GM12892 (cell line): Measurements from ENCODE around the gene SIAE. TPM values are rescaled to one million over a fixed set of nuclear protein-coding genes. Genes with fewer than 3 reads are reported as not detected.

Experiments
- DNase-seq: peaks from one replicate; pipeline ENCODE4 v3.0.0; 2011; ENCODE audit not compliant: insufficient read length
- FAIRE-seq: peaks from 2 replicates; lab custom pipeline; 2011; peaks lifted over from hg19 to GRCh38; lab: Jason Lieb, UNC
- POLR2A ChIP-seq: IDR thresholded peaks from 2 replicates; pipeline ENCODE4 v1.6.1; 2011; ENCODE audit warnings: low read depth, low read length, control low read depth
- POLR2AphosphoS5 ChIP-seq: IDR thresholded peaks from 2 replicates; pipeline ENCODE4 v1.6.1; 2011; ENCODE audit warnings: low read depth, low read length, control low read depth
- TAF1 ChIP-seq: IDR thresholded peaks from 2 replicates; pipeline ENCODE4 v1.6.1; 2011; ENCODE audit warnings: low read depth, mild to moderate bottlenecking, control low read depth, low read length, borderline replicate concordance
- polyA plus RNA-seq: library from polyadenylated mRNA; unstranded; fragments of >200 nt; gene quantifications from one replicate; pipeline ENCODE4 v1.2.1, GENCODE V29; 2012; ENCODE audit warnings: missing spikeins, inconsistent platforms; ENCODE audit not compliant: missing spikeins

Gene SIAE
- 4.3 TPM for polyA plus RNA-seq

DNA sequence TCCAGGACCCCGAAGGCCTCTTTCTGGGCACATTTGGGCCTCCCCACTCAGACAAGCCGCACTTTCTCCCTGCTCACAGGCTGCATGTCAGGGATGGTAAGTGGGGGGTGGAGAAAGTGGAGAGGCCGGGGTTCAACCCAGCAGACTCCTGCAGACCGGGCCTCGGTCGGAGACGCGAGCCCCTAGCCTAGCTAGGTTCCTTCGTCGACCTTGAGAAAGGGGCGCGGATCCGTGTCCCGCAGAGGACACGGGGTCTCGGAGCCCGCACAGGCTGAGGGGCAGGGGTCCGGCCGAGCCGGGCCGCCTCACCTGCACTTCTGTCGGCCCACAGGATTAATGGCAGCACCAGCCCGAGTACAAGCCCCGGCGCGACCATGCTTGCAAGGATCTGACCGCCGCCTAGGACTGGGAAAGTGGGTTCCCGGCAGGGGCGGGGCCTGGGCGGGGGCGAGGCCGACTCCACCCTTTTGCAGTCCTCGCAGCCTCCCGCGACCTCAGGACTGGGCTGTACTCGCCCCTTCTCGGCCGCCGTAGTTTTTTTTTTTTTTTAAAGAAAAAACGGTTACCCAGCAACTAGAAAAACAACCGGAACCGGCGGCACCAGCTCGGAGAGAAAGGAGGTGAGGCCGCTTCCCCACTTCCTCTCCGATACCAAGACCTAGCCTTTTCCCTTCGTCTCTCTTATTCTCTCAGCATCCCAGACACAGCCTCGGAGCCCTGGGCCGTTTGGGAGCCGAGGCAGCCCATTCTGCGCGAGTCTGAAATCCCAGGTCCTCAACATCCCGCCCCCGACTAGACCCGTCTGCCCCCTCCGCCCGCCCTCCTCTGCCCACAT, at the start of gene SIAE, which contains the start of gene SPA17:
Gene SIAE (minus strand): TSS at position 407 of the 835 bp plus-strand sequence. CDS start 31 bp downstream, at position 376.
Gene SPA17 (plus strand): TSS at position 572 of the 835 bp plus-strand sequence. CDS start 1,361 bp downstream, outside the sequence.
- FAIRE-seq (peak; percentile 94), DNase-seq (peak; percentile 84)

DNA sequence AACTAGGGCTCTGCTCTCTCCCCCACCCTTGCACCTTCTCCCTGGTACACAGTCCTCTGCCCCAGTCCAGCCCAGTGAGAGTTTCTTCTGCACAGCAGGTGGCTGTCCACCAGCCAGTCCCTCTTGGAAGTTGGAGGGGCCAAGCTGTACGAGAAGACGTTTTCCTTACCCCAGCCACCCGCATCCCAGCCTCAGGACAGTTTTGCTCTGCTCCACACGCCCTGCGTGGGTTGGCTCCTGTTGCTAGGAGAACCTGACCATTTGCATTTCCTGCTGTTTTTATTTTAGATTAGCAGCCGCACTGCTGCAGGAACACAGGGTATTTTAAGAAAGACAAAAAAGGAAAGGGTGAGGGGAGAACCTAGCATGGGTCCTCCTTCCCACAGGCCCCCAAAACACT, 48.6 kb upstream of the SIAE start:
- FAIRE-seq (no peak), DNase-seq (no peak)
- TF ChIP-seq TAF1 (no peak), POLR2AphosphoS5 (no peak), POLR2A (no peak)

More for the DNA sequence above, at the start of gene SIAE, which contains the start of gene SPA17:
- TF ChIP-seq TAF1, result no peak
- TF ChIP-seq POLR2A, result peak; percentile 45; the same call in 1 of the 2 replicates
- TF ChIP-seq POLR2AphosphoS5, result no peak

GRCh38 chr11:124719534-124719933, 46.0 kb upstream of the SIAE start:
- FAIRE-seq, result no peak
- TF ChIP-seq TAF1, result no peak
- no peak for TF ChIP-seq POLR2A
- no peak for TF ChIP-seq POLR2AphosphoS5

GRCh38 chr11:124718801-124719200, 45.3 kb upstream of the SIAE start:
- DNase-seq (no peak), FAIRE-seq (no peak)
- TF ChIP-seq TAF1, result no peak
- TF ChIP-seq POLR2AphosphoS5, result no peak
- no peak for TF ChIP-seq POLR2A

More at GRCh38 chr11:124719534-124719933, 46.0 kb upstream of the SIAE start:
- no peak for DNase-seq

DNA sequence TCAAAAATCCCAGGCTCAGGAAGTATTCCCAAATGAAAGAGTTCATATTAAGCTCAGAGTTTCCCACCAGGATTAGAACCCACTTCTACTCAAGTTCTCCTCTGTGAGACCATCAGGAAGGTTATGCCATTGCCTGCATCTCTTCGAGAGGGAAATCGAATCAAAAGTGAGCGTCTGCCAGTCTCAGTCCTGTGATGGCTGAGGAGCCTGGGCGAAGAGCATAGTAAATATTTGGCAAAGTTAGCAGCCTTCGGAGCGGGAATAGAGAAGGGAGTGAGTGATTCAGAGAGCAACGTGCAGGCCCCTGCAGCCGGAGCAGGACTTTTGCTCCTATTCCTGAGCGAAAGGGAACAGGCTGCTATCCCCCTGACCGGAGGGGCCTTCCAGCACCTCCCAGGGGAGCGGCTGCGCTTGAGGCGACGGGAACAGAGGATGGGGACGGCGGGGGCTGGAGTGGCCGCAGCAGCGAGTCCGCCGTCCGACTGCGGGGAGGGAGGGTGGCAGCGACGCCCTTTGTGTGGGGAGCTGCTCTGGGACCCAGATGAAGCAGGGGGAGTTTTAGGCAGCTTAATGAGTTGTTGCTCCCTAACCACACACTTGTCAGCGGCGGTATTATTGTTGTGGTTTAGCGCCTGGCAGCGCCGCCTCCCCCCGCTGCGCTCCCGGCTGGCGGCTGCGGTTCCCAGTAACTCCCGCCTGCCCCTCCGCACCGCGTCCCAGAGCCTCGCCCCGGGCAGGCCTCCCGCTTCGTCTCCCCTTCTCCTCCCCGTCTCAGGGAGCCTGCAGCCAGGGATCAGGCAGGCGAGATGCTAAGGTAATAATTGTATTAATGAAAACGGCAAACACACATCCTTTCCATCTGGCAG, 44.5 kb upstream of the SIAE start:
- TF ChIP-seq POLR2A (no peak), POLR2AphosphoS5 (no peak), TAF1 (no peak)
- FAIRE-seq (no peak), DNase-seq (no peak)

DNA sequence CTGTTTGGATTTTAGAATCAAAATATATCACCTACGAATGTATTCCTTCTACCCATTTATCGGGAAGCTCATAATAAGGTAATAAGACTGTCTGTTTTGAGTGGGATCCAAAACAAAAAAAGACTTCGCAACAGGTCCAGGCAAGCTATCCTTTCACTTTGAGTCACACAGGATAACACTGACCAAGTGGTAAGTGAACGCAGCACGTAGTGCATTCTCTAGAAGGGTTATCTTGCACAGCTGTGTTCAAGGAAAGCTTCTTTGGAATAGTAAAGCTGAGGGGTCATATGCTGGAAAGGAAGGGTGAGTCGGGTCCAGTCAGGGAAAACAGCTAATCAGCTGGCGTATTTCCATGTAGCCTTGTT, 43.9 kb upstream of the SIAE start:
- DNase-seq, result no peak
- no peak for FAIRE-seq
- no peak for TF ChIP-seq POLR2AphosphoS5
- no peak for TF ChIP-seq TAF1
- TF ChIP-seq POLR2A, result no peak

DNA sequence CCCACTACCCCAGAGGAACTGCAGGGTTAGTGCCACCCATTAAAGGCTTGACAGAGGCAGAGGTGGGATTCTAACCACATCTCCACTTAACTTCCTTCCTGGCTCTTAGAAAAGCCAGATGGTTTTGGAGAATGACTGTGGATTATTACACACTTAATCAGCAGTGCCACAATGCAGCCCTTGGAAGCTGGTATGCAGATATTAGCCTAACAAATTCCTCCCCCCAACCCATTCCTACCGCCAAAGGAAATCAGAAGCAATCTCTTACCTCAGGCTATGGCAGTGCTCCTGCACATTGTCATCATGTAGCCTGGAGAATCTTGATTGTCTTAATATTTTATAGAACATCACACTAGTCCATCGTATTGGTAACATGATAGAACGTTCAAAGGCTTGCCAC, 43.1 kb upstream of the SIAE start:
- DNase-seq, result no peak
- no peak for TF ChIP-seq POLR2A
- no peak for TF ChIP-seq TAF1
- TF ChIP-seq POLR2AphosphoS5, result no peak
- no peak for FAIRE-seq

DNA sequence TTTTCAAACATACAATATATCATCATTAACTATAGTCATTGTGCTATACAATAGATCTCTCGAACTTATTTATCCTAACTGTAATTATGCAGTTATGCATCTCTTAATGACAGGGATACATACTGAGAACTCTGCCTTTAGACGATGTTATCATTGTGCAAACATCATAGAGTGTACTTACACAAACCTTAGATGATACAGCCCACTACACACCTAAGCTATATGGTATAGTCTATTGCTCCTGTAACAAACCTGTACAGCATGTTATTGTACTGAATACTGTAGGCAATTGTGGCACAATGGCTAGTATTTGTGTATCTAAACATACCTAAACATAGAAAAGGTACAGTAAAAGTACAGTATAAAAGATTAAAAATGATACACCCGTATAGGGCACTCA, 38.9 kb upstream of the SIAE start:
- DNase-seq, result no peak
- TF ChIP-seq POLR2A (no peak), TAF1 (no peak), POLR2AphosphoS5 (no peak)
- FAIRE-seq, result peak; percentile 36

GRCh38 chr11:124707829-124708228, 34.3 kb upstream of the SIAE start:
- FAIRE-seq, result no peak
- no peak for DNase-seq
- TF ChIP-seq POLR2A, result no peak
- TF ChIP-seq TAF1, result no peak
- no peak for TF ChIP-seq POLR2AphosphoS5

GRCh38 chr11:124700028-124700427, 26.5 kb upstream of the SIAE start:
- TF ChIP-seq TAF1 (no peak), POLR2AphosphoS5 (no peak), POLR2A (no peak)
- no peak for FAIRE-seq

GRCh38 chr11:124699547-124699946, 26.0 kb upstream of the SIAE start:
- no peak for TF ChIP-seq POLR2A
- no peak for FAIRE-seq
- DNase-seq, result no peak

More at GRCh38 chr11:124700028-124700427, 26.5 kb upstream of the SIAE start:
- no peak for DNase-seq

- no peak for DNase-seq
- TF ChIP-seq TAF1 (no peak), POLR2A (no peak), POLR2AphosphoS5 (no peak)
- no peak for FAIRE-seq
These were observed 19.6 kb upstream of the SIAE start for GRCh38 chr11:124693142-124693541.
